CD4-positive, alpha-beta T cell treated with Interleukin-17A for 1 hour (primary cell): ENCODE measurements around the gene FAM135A.
A peak's percentile ranks its signal among the peaks of the same experiment; 100 is the strongest.
"Not testable (repeated sequence)": the region's sequence is repeated elsewhere in the genome, so short reads cannot be mapped to it uniquely, and the experiment has no call there.

ENCODE experiments used
- DNase-seq: peaks from one replicate; pipeline ENCODE4 v3.0.0-alpha.2; 2020

Gene FAM135A

DNA sequence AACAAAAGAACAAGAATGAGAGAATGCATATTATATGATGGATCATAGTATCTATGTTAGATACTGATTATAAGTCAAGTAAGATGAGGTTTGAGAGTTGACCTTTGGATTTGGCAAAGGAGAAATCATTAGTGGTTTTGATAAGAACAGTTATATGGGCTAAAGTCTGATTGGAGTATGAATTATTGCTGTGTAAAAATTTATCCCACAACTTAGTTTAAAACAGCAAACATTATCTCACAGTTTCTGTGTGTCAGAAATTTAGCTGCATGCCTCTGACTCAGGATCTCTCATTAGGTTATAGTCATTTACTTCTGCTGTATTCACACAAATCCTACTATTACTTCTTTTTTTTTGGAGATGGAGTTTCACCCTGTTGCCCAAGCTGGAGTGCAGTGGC lies 56.7 kb downstream of the FAM135A start:
- no peak for DNase-seq

DNA sequence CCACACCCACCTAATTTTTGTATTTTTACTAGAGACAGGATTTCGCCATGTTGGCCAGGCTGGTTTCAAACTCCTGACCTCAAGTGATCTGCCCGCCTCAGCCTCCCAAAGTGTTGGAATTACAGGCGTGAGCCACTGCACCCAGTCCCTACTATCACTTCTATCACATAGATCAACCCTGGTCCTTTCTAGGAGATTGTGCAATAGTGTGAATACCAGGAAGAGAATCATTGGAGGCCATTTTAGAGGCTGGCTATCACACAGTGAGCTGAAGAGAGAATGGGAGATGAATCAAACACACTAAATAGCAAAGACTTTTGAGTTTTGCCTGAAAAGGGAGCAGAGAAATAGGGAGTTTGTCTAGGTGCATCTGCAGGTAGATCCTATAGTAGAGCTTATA lies 57.2 kb downstream of the FAM135A start:
- not testable (repeated sequence) for DNase-seq

DNA sequence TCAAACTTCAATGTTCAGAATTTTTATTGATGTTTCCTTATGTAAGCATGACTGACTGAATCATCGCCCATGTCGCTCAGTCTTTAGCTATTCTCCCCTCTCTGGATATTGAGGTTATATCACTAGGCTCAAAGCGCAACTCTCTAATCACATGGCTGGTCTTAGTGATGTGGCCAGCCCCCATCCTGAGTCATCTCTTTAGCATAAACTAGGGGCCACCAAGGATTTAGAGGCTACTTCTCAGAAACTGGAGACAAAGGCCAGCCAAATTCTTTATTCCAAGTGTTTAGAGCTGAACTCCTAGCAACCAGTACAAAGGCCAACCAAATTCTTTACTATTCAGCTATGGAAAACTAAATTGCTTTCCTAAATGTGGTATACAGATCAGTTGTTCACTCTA lies 61.4 kb downstream of the FAM135A start:
- DNase-seq: no peak

DNA sequence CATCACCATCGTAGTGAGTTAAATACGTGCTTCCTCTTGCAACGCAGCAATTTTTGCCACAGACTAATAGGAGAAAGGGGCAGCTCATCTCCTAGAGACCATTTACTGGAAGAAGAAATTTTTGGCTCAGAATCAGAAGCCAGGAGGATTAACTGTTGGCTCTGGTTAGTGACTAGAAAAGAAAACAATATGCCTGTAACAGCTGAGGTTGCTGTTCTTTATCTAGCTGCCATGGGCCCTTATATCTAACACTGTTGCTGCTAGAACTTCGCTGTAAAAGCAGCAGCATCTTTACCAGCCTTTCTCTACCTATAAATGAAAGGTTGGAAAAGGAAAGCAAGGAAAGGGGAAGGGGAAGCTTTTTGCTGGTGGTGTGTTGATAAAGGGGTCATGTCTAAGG lies 65.9 kb downstream of the FAM135A start:
- no peak for DNase-seq

DNA sequence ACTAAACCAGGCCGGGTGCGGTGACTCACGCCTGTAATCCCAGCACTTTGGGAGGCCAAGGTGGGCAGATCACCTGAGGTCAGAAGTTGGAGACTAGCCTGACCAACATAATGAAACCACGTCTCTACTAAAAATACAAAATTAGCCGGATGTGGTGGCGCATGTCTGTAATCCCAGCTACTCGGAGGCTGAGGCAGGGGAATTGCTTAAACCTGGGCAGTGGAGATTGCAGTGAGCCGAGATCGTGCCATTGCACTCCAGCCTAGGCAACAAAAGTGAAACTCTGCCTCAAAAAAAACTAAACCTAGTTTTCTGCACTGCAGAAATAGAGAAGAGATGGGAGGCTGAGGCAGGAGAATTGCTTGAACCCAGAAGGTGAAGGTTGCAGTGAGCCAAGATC lies 73.3 kb downstream of the FAM135A start:
- DNase-seq: not testable (repeated sequence)

DNA sequence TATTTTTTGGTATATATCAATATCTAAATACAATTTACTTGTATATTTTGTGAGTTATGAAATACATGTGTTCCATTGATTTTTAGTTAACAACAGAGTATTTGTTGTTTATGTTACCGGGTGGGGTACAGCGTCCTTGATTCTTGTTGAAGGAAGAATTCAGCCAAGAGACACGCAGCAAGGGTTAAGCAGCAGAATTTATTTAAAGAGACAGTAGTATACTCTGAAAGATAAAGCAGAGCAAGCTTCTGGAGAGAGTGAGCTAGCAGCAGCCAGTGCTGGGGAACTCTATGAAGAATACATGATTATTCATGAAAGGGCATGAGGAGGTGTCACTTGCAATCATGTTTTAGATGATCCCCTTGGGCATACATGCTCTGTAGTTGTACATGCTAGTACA lies 76.1 kb downstream of the FAM135A start:
- no peak for DNase-seq

DNA sequence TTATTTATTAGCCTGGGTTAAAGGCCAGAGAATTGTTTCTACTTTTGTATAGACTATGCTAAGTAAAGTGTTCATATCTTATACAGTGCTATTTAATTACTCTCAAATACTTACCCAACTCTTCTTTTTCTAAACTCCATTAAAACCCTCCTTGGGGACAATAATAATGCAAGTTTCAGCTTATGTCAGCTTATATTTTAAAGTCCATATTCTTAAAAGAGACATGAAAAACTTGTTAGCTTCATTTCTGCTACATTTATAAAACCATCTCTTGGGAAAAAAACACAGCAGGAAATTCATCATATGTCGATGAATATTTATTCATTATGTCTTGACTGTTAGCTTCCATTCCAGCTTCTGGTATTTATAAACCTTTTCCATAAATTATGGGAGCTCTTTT lies 81.5 kb downstream of the FAM135A start:
- no peak for DNase-seq

DNA sequence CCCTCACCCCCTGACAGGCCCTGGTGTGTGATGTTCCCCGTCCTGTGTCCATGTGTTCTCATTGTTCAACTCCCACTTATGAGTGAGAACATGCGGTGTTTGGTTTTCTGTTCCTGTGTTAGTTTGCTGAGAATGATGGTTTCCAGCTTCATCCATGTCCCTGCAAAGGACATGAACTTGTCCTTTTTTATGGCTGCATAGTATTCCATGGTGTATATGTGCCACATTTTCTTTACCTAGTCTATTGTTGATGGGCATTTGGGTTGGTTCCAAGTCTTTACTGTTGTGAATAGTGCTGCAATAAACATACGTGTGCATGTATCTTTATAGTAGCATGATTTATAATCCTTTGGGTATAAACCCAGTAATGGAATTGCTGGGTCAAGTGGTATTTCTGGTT lies 82.5 kb downstream of the FAM135A start:
- not testable (repeated sequence) for DNase-seq

DNA sequence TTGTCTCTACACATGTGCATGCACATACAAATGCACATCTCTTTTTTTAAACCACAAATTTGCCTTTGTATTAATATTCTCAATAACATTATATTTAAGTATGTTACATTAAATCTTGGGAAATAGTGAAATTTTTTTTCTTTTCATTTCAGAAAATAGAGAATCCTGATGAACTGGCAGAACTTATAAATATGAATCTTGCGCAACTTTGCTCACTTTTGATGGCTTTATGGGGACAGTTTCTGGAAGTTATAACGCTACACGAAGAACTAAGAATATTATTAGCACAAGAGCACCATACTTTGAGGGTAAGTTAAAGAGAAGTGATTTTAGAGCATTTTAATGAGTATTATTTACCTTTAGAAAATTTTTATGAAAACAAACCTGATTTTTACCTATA lies 89.2 kb downstream of the FAM135A start:
- no peak for DNase-seq

DNA sequence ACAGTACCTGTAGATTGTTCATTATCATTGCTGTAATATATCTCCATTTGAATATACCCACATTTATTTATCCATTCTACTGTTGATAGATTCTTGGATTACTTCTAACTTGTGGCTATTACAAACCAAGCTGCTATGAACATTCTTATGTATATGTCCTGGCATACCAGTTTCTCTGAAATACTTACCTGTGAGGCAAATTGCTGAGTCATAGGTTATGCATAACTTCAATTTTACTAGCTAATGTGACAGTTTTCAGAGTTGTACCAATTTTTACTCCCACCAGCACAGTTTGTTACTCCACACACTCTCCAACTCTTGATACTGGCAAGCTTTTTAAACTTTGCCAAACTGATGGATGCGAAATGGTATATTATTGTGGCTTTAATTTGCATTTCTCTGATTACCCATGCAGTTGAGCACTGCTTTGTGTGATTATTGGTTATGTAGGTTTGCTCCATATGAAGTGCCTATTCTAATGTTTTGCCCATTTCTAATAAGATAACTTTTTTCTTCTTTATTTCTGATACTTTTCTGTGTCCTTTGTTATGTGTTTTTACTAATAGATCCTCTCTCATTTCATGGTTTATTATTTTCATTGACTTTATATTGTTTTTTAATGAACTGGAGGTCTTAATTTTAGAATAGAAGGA lies 90.6 kb downstream of the FAM135A start:
- no peak for DNase-seq

DNA sequence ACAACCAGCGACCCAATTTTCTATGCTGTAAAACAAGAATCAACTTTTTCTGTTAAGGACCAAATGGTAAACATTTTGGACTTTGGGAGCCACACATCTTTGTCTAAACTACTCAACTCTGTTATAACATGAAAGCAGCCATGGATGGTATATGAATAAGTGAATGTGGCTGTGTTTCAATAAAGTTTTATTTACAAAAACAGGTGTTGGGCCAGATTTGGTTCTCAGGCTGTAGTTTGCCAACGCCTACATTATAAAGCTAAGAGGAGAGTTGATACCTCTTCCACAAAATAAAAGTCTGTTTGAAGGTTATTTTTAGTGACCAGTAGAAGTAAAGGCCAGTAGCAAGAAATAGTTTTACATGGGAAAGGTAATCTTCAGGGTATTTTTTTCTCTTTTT lies 93.0 kb downstream of the FAM135A start:
- no peak for DNase-seq

DNA sequence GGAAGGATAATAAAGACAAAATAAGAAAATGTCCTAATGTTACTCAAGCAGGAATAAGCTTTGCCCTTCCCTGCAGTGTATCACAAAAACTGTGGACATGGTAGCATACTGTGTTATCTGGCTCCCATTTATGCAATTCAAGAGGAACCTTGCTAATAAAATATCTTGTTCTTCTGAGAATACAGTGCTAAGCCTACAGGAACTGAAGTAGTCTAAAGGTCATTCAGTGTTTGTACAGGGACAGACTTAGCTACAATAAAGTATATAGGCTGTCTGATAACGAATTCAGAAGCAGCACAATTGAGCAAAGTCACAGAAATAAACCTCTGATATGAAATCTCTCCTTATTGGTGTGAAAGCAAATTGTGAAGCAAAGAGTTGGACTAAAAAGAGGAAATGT lies 93.9 kb downstream of the FAM135A start:
- DNase-seq: no peak

DNA sequence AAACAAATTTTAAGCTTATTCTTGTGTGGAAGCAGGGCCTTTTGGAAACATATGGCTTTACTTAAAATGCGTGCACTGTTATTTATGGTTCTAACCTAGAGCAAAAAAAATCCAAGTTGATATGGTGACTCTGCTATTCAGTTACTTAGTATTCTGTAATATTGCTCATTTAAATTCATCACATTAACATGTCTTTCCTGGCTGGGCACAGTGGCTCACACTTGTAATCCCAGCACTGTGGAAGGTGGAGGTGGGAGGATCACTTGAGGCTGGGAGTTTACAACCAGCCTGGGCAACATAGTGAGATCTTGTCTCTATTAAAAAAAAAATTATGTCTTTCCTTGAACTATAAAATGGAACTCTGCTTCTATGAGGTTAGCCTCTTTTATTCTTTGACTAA lies 95.6 kb downstream of the FAM135A start:
- no peak for DNase-seq

DNA sequence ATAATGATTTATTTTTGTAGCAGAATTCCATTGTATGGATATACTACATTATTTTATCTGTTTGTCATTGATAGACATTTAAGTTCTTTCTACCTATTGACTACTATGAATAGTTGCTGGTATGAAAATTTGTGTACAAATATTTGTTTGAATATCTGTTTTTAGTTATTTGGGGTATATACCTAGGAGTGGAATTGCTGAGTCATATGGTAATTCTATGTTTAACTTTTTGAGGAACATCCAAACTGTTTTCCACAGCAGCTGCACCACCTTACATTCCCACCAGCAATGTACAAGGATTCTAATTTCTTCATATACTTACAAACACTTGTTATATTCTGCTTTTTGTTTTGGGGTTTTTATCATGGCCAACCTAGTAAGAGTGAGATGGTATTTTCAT lies 97.3 kb downstream of the FAM135A start:
- no peak for DNase-seq

DNA sequence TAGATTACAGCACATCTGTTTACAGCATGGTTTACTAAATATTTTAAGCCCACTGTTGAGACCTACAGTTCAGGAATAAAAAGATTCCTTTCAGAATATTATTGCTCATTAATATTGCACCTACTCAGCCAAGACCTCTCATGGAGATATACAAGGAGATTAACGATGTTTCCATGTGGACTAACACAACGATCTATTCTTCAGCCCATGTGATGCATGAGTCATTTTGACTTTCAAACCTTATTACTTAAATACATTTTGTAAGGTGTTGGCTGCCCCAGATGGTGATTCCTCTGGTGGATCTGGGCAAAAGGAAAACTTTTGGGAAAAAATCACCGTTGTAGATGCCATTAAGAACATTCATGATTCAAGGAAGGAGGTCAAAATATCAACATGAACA lies 105.4 kb downstream of the FAM135A start:
- DNase-seq: no peak

DNA sequence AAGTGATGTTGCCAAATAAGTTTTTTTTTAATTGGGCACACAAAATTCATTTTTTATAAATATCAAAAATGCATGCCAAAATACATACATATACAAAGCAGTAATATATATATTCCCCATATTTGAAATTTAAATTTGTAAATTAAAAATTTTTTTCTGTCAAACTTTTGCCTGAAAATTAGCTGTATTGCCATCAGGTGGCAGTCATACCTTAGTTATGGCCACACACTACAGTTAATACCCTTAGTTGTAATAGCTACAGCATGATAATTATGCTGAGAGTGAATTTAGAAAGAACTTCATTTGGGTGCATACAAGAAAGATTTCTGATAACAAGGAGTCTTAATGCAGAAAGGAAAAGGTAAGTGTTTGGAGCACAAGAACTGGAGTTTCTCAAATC lies 107.3 kb downstream of the FAM135A start:
- peak; percentile 41 for DNase-seq

DNA sequence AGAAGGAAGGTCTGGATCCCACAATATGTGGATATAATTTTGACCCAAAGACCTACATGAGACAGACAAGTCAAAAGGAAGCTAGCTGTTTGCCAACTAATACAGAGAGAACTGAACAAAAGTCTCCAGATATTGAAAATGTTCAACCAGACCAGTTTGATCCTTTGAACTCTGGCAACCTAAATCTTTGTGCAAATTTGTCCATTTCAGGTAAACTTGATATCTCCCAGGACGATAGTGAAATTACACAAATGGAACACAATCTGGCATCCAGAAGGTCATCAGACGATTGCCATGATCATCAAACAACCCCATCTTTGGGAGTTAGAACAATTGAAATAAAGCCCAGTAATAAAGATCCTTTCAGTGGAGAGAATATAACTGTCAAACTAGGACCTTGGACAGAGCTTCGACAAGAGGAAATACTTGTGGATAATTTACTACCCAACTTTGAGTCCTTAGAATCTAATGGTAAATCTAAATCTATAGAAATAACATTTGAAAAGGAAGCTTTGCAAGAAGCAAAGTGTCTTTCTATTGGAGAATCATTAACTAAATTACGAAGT lies 111.5 kb downstream of the FAM135A start:
- no peak for DNase-seq

DNA sequence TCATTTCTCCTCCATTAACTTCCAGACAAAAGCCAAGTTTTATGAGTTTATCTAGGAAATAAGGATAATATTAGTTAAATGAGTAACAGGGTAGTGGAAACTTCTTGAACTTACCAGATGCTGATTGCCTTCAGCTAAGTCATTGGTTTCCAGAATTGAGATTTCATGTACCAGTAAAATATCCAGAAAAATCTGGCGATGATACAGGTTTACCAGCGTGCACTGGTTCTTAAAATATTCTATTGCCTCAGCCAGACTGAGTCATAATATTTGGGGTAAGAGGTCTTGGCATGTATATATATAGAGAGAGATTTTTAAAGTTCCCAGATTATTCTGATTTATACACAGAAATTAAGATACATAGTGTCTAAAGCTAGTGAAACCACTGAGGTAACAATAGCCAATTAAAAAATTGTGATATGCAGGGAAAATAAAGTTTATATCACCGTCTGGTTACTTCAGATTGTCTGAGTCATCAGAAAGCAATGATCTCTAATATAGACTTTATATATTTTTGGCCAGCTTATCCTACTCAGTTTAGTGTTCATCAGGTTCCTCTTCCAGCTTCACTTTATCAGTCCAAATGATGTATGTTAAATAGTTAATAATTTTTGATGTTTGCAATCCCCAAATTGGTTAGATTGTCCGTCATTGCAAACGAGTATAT lies 113.9 kb downstream of the FAM135A start:
- DNase-seq: no peak

DNA sequence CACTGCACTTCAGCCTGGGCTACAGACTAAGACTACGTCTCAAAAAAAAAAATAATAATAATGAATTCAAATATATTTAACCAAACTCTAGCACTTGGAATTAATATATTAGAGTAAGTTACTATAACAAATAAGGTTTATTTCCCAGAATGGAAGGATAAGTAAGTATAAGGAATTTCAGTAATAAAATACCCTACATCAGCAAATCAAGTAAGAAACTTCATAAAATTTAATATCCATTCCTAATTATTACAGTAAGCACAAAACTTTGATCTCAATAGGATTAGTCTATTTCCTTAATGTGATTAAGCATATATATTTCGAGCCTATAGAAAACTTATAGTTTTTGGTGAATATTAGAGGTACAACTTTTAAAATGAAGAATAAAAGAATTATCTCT lies 116.7 kb downstream of the FAM135A start:
- DNase-seq: no peak

DNA sequence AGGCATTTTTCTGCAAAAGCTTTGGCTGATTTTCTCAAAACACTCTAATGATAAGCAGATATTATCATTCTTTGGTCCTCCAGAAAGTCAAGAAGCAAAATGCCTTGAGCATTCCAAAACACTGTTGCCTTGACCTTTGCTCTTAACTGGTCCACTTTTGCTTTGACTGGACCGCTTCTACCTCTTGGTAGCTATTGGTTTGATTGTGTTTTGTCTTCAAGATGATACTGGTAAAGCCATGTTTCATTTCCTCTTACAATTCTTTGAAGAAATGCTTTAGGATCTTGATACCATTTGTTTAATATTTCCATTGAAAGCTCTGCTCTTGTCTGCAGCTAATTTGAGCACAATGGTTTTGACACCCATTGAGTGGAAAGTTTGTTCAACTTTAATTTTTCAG lies 117.8 kb downstream of the FAM135A start:
- DNase-seq: no peak

DNA sequence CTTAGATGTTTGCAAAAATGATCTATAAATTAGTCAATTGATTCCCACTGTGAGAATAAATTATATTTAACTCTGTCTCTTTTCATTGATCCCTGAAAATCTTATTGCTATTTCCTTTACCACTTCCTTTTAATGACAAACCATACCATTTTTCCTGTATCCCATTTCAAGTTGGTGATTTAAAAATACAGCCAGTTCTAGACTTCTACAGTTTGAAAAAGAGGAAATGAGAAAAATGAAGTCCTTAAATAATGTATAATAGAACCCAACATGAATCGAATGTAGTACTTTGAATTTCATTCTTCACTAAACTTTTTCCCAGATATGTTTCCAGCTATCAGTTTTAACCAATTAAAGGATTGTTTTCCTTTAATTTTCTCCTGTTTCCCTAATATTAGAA lies 124.0 kb downstream of the FAM135A start:
- no peak for DNase-seq

DNA sequence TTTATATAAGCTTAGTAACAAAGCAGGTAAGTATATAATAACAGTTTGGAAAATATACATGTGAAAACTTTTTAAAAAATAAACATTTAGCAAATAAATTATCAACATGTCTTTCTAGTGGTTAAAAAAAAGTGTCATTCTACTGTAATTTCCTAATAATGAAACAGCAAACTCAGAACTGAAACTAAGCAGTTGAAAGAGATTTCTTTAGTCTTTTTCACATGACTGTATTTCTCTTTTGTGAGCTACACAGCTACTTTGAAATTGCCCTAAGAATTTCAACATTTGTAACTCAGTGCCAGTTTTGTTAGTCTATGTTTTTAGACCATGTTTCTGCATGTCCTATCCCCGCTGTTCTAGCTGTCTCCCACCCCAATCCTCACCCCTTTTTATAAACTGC lies 125.1 kb downstream of the FAM135A start:
- DNase-seq: no peak

DNA sequence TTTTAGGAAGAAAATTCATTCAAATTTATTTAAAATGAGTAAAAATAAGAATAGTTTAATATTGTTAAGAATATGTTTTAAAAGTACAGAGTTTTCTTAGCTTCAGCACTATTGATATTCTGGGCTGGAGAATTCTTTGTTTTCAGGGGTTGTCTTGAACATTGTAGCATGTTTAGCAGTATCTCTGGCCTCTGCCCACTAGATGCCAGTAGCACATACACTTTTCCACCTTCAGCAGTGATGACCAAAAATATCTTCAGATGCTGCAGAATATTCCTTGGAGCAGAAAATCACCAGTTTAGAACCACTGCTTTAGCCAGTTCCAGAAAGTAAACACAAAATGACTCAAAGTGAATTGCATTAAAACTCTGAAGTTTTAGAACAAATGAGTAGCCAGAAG lies 134.0 kb downstream of the FAM135A start:
- DNase-seq: peak; percentile 23

DNA sequence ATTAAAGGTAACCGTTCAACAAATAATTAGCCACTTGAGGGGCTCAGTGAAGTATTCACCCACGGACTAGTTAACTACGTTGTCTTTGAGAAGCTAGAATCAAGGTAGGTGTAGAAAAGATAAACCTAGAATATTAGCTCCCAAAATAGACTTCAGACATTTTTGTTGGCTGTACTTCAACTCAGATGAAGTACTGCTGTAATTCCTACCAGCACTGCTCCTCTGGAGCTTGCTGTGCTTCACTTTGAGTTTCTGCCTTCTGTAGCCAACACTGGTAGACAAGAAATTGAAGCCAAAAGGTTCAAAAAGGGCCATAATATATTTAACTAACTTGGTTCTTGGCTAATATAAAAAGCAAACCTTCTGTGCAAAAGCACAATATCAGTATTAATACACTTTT lies 134.6 kb downstream of the FAM135A start:
- DNase-seq: no peak

DNA sequence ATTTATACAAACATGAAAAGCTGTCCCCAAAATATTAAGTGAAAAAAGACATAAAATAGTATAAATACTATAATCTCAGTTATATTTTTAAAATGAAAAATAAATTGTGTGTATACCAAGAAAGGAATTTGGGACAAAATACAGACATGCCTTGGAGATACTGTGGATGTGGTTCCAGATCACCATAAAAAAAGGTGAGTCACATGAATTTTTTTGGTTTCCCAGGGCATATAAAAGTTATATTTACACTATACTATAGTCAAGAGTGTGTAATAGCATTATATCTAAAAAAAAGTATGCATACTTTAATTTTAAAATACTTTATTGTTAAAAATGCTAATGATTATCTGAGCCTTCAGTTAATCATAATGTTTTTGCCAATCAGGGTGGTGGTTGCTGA lies 136.0 kb downstream of the FAM135A start:
- no peak for DNase-seq
